Neutrophil (primary cell): ENCODE data around the gene CERCAM.

Source experiments
- H3K27ac ChIP-seq: fragments of 200-600 bp; sonication (generic); 2 replicates; pipeline ENCODE4 v1.5.1; 2016; ENCODE audit warnings: mild to moderate bottlenecking, moderate library complexity
- H3K27me3 ChIP-seq: fragments of 200-600 bp; sonication (generic); 2 replicates; pipeline ENCODE4 v1.6.0; 2016; ENCODE audit warnings: mild to moderate bottlenecking
- H3K36me3 ChIP-seq: fragments of 200-600 bp; sonication (generic); 2 replicates; pipeline ENCODE4 v1.5.1; 2017
- H3K4me1 ChIP-seq, 2 experiments: fragments of 200-600 bp in 1 of 2; sonication (generic) in 1 of 2; 1 replicate in 1 of 2; 2 replicates in 1 of 2; pipeline versions ENCODE4 v1.5.1 to v1.6.1; 2013 to 2016; ENCODE audit warnings: low read depth in 1 of 2, low read length in 1 of 2, mild to moderate bottlenecking in 1 of 2, moderate library complexity in 1 of 2; ENCODE audit not compliant: control insufficient read depth in 1 of 2, insufficient read depth in 1 of 2
- H3K4me3 ChIP-seq, 2 experiments: fragments of 200-600 bp in 1 of 2; sonication (generic) in 1 of 2; 1 replicate in 1 of 2; 2 replicates in 1 of 2; pipeline ENCODE4 v1.5.1; 2013 to 2016; ENCODE audit warnings: low read depth in 1 of 2, low read length in 1 of 2, mild to moderate bottlenecking in 1 of 2, moderate library complexity in 1 of 2
- H3K9me3 ChIP-seq: fragments of 200-600 bp; sonication (generic); 2 replicates; pipeline ENCODE4 v1.5.1; 2016
- TF ChIP-seq, protein P1 (sequence below): fragments of 200-600 bp; sonication (generic); IDR thresholded peaks from 2 replicates; pipeline ENCODE4 v1.5.1; 2016; ENCODE audit warnings: antibody characterized with exemption

Gene CERCAM

DNA sequence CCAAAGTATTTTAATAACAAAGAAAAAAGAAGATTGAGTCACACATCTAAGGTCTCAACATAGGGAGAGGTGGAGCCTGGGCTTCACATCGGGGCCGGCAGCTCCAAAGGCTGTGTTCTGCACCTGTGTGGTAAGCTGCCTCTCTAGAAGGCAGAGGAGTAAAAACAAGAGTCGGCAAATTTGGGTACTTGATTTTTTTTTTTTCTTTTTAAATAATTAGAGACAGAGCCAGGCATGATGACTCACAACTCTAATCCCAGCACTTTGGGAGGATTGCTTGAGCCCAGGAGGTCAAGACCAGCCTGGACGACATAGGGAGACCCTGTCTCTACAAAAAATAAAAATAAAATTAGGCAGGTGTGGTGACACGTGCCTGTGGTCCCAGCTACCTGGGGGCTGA is 44.8 kb upstream of the CERCAM start:
- H3K4me1 ChIP-seq, result peaks cover 10 to 14% of the 10 kb centered on the region in 2 experiments
- H3K4me3 ChIP-seq, result no peak overlapping the region
- TF ChIP-seq, protein P1, sequence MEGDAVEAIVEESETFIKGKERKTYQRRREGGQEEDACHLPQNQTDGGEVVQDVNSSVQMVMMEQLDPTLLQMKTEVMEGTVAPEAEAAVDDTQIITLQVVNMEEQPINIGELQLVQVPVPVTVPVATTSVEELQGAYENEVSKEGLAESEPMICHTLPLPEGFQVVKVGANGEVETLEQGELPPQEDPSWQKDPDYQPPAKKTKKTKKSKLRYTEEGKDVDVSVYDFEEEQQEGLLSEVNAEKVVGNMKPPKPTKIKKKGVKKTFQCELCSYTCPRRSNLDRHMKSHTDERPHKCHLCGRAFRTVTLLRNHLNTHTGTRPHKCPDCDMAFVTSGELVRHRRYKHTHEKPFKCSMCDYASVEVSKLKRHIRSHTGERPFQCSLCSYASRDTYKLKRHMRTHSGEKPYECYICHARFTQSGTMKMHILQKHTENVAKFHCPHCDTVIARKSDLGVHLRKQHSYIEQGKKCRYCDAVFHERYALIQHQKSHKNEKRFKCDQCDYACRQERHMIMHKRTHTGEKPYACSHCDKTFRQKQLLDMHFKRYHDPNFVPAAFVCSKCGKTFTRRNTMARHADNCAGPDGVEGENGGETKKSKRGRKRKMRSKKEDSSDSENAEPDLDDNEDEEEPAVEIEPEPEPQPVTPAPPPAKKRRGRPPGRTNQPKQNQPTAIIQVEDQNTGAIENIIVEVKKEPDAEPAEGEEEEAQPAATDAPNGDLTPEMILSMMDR, result no peak
- no peaks in the 10 kb centered on the region for H3K9me3 ChIP-seq
- H3K36me3 ChIP-seq, result peaks cover 23% of the 10 kb centered on the region
- no peaks in the 10 kb centered on the region for H3K27me3 ChIP-seq
- no peak overlapping the region for H3K27ac ChIP-seq

GRCh38 chr9:128382261-128382660 is 38.4 kb upstream of the CERCAM start:
- Histone ChIP-seq H3K4me1 (no peaks in the 10 kb centered on the region), H3K27ac (no peak overlapping the region), H3K27me3 (no peaks in the 10 kb centered on the region), H3K4me3 (no peak overlapping the region), H3K36me3 (peaks cover 73% of the 10 kb centered on the region), H3K9me3 (no peaks in the 10 kb centered on the region)
- TF ChIP-seq, protein P1, result no peak

GRCh38 chr9:128383007-128383753 is 37.5 kb upstream of the CERCAM start:
- H3K9me3 ChIP-seq, result no peaks in the 10 kb centered on the region
- H3K4me1 ChIP-seq, result no peaks in the 10 kb centered on the region
- H3K27me3 ChIP-seq, result no peaks in the 10 kb centered on the region
- TF ChIP-seq, protein P1, result no peak
- no peak overlapping the region for H3K27ac ChIP-seq
- H3K36me3 ChIP-seq, result peaks cover 77% of the 10 kb centered on the region
- H3K4me3 ChIP-seq, result no peak overlapping the region

GRCh38 chr9:128383791-128384190 is 36.9 kb upstream of the CERCAM start:
- Histone ChIP-seq H3K9me3 (no peaks in the 10 kb centered on the region), H3K4me3 (no peak overlapping the region), H3K27me3 (no peaks in the 10 kb centered on the region), H3K36me3 (peaks cover 79% of the 10 kb centered on the region), H3K4me1 (no peaks in the 10 kb centered on the region), H3K27ac (no peak overlapping the region)
- TF ChIP-seq, protein P1, result no peak

DNA sequence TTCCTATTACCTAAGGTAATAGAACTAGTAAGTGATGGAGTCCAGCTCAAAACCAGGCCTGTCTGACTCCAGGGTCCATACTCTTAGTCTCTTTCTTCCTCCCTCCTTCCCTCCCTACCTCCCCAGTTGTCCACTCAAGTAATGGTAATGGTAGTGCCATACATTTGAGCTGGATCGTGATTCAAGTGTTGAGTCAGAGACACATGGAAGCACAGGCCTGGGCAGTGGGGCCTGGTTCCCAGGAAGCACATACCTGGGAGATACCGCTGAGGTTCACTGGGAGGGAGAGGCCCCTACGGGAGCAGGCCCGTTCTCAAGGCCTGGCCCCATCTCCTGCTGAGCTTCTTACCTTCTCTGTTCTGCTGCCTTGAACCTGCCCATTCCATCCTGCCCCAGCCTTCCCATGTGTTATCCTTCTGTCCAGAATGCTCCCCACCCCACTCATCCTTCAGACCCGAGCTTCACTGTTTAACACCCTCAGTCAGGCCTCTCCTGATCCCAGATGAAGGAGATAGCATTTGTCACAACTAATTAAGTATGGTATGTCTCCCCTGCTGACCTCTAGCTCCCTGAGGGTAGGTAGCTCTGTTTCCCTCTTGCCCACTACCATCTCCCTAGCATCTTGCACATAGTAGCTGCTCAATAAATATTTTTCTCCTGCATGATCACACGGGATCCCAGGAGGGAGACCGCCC is 35.7 kb upstream of the CERCAM start:
- H3K9me3 ChIP-seq, result no peaks in the 10 kb centered on the region
- peaks cover 81% of the 10 kb centered on the region for H3K36me3 ChIP-seq
- no peaks in the 10 kb centered on the region for H3K4me1 ChIP-seq
- H3K27me3 ChIP-seq, result no peaks in the 10 kb centered on the region
- TF ChIP-seq, protein P1, result no peak
- no peak overlapping the region for H3K27ac ChIP-seq
- no peak overlapping the region for H3K4me3 ChIP-seq
